MCF 10A (cell line): ENCODE data around the gene C4orf50. TPM values are rescaled to one million over a fixed set of nuclear protein-coding genes. Genes with fewer than 3 reads are reported as not detected.

Experiments used
- BruUV-seq: library from RNA; stranded (reverse); fragments of 400-500 nt; replicated peaks from 2 replicates; lab custom pipeline; 2021; lab: Mats Ljungman, UMichigan
- CTCF ChIA-PET: fragments of 300-600 bp; sonication (Branson Sonifier 250); formaldehyde crosslinking; extraction: SDS; loops from one replicate; lab custom pipeline; 2021; ENCODE audit warnings: antibody characterized with exemption, inconsistent platforms; lab: Yijun Ruan, JAX
- POLR2A ChIA-PET: fragments of 300-600, 350-650 bp; sonication (Branson Sonifier 250); formaldehyde crosslinking; extraction: SDS; loops from one replicate; lab custom pipeline; 2020; ENCODE audit warnings: antibody characterized with exemption, inconsistent platforms; lab: Yijun Ruan, JAX
- DNase-seq: peaks from one replicate; pipeline ENCODE4 v3.0.0-alpha.2; 2018; ENCODE audit not compliant: unreplicated experiment
- H3K27ac Mint-ChIP-seq: one replicate; pipeline ENCODE4 v1.8.0; 2022; ENCODE audit warnings: mild to moderate bottlenecking, low read depth, mixed read lengths; ENCODE audit not compliant: unreplicated experiment
- H3K27me3 Mint-ChIP-seq: one replicate; pipeline ENCODE4 v1.8.0; 2022; ENCODE audit warnings: mixed read lengths; ENCODE audit not compliant: insufficient read depth, unreplicated experiment
- H3K36me3 Mint-ChIP-seq: one replicate; pipeline ENCODE4 v1.8.0; 2022; ENCODE audit warnings: mild to moderate bottlenecking, moderate library complexity, mixed read lengths; ENCODE audit not compliant: insufficient read depth, unreplicated experiment
- H3K4me1 Mint-ChIP-seq: one replicate; pipeline ENCODE4 v1.8.0; 2022; ENCODE audit warnings: mixed read lengths; ENCODE audit not compliant: insufficient read depth, unreplicated experiment
- H3K4me3 Mint-ChIP-seq: one replicate; pipeline ENCODE4 v1.8.0; 2022; ENCODE audit warnings: mild to moderate bottlenecking, moderate library complexity, mixed read lengths; ENCODE audit not compliant: unreplicated experiment
- H3K9me3 Mint-ChIP-seq: one replicate; pipeline ENCODE4 v1.8.0; 2022; ENCODE audit warnings: mixed read lengths; ENCODE audit not compliant: unreplicated experiment
- CTCF ChIP-seq: fragments of 200-600 bp; IDR thresholded peaks from one replicate; pipeline ENCODE4 v1.8.0; 2022; ENCODE audit warnings: antibody characterized with exemption, mild to moderate bottlenecking; ENCODE audit not compliant: unreplicated experiment
- intact Hi-C: fragments of 100-400 bp; cut with micrococcal nuclease; formaldehyde crosslinking; loops from 2 replicates; pipeline ENCODE4 v1.14.1; 2022
- total RNA-seq: library from RNA; stranded (reverse); gene quantifications from 2 replicates; pipeline ENCODE4 v1.2.3, GENCODE V29; 2022

The C4orf50 gene
- total RNA-seq, 1 experiment from 2014 or later: not detected

GRCh38 chr4:6056976-6057766 lies 38.9 kb upstream of the C4orf50 start:
- H3K4me1 Mint-ChIP-seq: no peaks in the 10 kb centered on the region
- BruUV-seq: no TSS peak
- H3K27ac Mint-ChIP-seq: no peak overlapping the region
- no peak for TF ChIP-seq CTCF
- H3K36me3 Mint-ChIP-seq: no peaks in the 10 kb centered on the region
- H3K9me3 Mint-ChIP-seq: peaks cover 20% of the 10 kb centered on the region
- H3K27me3 Mint-ChIP-seq: no peaks in the 10 kb centered on the region
- CTCF ChIA-PET: interaction anchor here (1.1 kb wide), 1 partner anchor 59 kb away, joined by 5 read pairs; no protein-coding TSS in a partner anchor
- intact Hi-C loops: no loop called here
- H3K4me3 Mint-ChIP-seq: no peak overlapping the region
- POLR2A ChIA-PET: no interaction called here
- DNase-seq: no peak

GRCh38 chr4:6055436-6055835 lies 37.2 kb upstream of the C4orf50 start:
- H3K9me3 Mint-ChIP-seq: peaks cover 18% of the 10 kb centered on the region
- POLR2A ChIA-PET: no interaction called here
- TF ChIP-seq CTCF: no peak

GRCh38 chr4:6055030-6055429 lies 36.8 kb upstream of the C4orf50 start:
- Mint-ChIP-seq H3K9me3 (peaks cover 14% of the 10 kb centered on the region), H3K4me1 (no peaks in the 10 kb centered on the region), H3K36me3 (no peaks in the 10 kb centered on the region), H3K27me3 (no peaks in the 10 kb centered on the region), H3K27ac (no peak overlapping the region), H3K4me3 (no peak overlapping the region)
- no peak for DNase-seq
- ChIA-PET POLR2A (no interaction called here), CTCF (no interaction called here)
- intact Hi-C loops: no loop called here
- no peak for TF ChIP-seq CTCF
- no TSS peak for BruUV-seq

More at GRCh38 chr4:6055436-6055835, 37.2 kb upstream of the C4orf50 start:
- H3K36me3 Mint-ChIP-seq: no peaks in the 10 kb centered on the region
- BruUV-seq: no TSS peak
- CTCF ChIA-PET: no interaction called here
- H3K4me3 Mint-ChIP-seq: no peak overlapping the region
- no peaks in the 10 kb centered on the region for H3K4me1 Mint-ChIP-seq
- intact Hi-C loops: no loop called here
- no peaks in the 10 kb centered on the region for H3K27me3 Mint-ChIP-seq
- DNase-seq: no peak
- H3K27ac Mint-ChIP-seq: no peak overlapping the region

GRCh38 chr4:6054162-6054922 lies 36.1 kb upstream of the C4orf50 start:
- no peaks in the 10 kb centered on the region for H3K36me3 Mint-ChIP-seq
- no peak for TF ChIP-seq CTCF
- ChIA-PET POLR2A (no interaction called here), CTCF (interaction anchor here (0.6 to 1.1 kb wide), 2 partner anchors 34 to 1368 kb away, joined by 3 to 6 read pairs; no protein-coding TSS in a partner anchor)
- H3K27ac Mint-ChIP-seq: no peak overlapping the region
- intact Hi-C loops: no loop called here
- no peaks in the 10 kb centered on the region for H3K27me3 Mint-ChIP-seq
- H3K9me3 Mint-ChIP-seq: peaks cover 13% of the 10 kb centered on the region
- no TSS peak for BruUV-seq
- no peaks in the 10 kb centered on the region for H3K4me1 Mint-ChIP-seq
- DNase-seq: no peak
- no peak overlapping the region for H3K4me3 Mint-ChIP-seq
